Breast epithelium (tissue), 4 donors: ENCODE results near the gene CIDEB. TPM values are rescaled to one million over a fixed set of nuclear protein-coding genes. Genes with fewer than 3 reads are reported as not detected.

Source experiments
- DNase-seq, 2 donors: peaks; one replicate each; pipeline ENCODE4 v3.0.0-alpha.2; 2019; ENCODE audit warnings: low spot score in 2 of 2
- H3K27ac ChIP-seq, 2 donors: fragments of 200-600 bp; sonication (generic) in 1 of 2; one replicate each; pipeline ENCODE4 v1.5.1; 2016 to 2019; ENCODE audit warnings: mild to moderate bottlenecking in 1 of 2
- H3K27me3 ChIP-seq, 2 donors: fragments of 200-600 bp; sonication (generic) in 1 of 2; one replicate each; pipeline versions ENCODE4 v1.5.1 to v1.6.0; 2017 to 2019; ENCODE audit warnings: control low read depth in 1 of 2, mild to moderate bottlenecking in 1 of 2
- H3K36me3 ChIP-seq: fragments of 200-600 bp; one replicate; pipeline ENCODE4 v1.5.1; 2019
- H3K4me1 ChIP-seq, 2 donors: fragments of 200-600 bp; sonication (generic); one replicate each; pipeline ENCODE4 v1.5.1; 2016 to 2019; ENCODE audit warnings: control low read depth in 1 of 2
- H3K4me3 ChIP-seq, 3 donors: fragments of 200-600 bp; sonication (generic); 1 replicate in 2 of 3; 2 replicates in 1 of 3; pipeline ENCODE4 v1.5.1; 2016 to 2019; ENCODE audit warnings: mild to moderate bottlenecking in 3 of 3, moderate library complexity in 2 of 3
- H3K9me3 ChIP-seq, 2 donors: fragments of 200-600 bp; sonication (generic) in 1 of 2; one replicate each; pipeline ENCODE4 v1.5.1; 2016 to 2019; ENCODE audit warnings: control low read depth in 1 of 2
- CTCF ChIP-seq, 3 donors: fragments of 450-650 bp; IDR thresholded peaks; one replicate each; pipeline ENCODE4 v1.5.1; 2016 to 2017; ENCODE audit warnings: antibody characterized with exemption in 3 of 3, mild to moderate bottlenecking in 3 of 3, moderate library complexity in 3 of 3
- POLR2A ChIP-seq: fragments of 450-650 bp; IDR thresholded peaks from one replicate; pipeline ENCODE4 v1.6.1; 2016; ENCODE audit warnings: antibody characterized with exemption, mild to moderate bottlenecking, moderate library complexity
- POLR2AphosphoS5 ChIP-seq, 3 donors: sonication (generic); formaldehyde crosslinking; IDR thresholded peaks; one replicate each; pipeline ENCODE4 v1.6.1; 2017; ENCODE audit warnings: antibody characterized with exemption in 3 of 3
- intact Hi-C: fragments of 100-400 bp; cut with DNase I; formaldehyde crosslinking; loops from one replicate; pipeline ENCODE4 v1.15.1; 2023; ENCODE audit warnings: low total_unique reads
- total RNA-seq, 3 donors: library from RNA; depleted of rRNA; stranded (reverse); fragments of >200 nt; gene quantifications; one replicate each; pipeline ENCODE4 v1.1.0, GENCODE V29; 2016

Gene CIDEB
- total RNA-seq, 3 donors from 2014 or later = 8.0 to 14.4 (median 10.4) TPM

- no peak for DNase-seq
- Histone ChIP-seq H3K4me1 (no peaks in the 10 kb centered on the region), H3K27me3 (no peaks in the 10 kb centered on the region), H3K9me3 (no peaks in the 10 kb centered on the region), H3K27ac (no peak overlapping the region), H3K4me3 (no peak overlapping the region), H3K36me3 (no peaks in the 10 kb centered on the region)
- TF ChIP-seq POLR2A (no peak), CTCF (IDR thresholded peaks at IDR 0.05) (no peak), POLR2AphosphoS5 (IDR thresholded peaks at IDR 0.05) (no peak)
- intact Hi-C loops = no loop called here
Measured at GRCh38 chr14:24255438-24255837, 52.3 kb downstream of the CIDEB start.

Other genes starting within 250 kb of the CIDEB start
- not detected for gene CPNE6, start 236.4 kb downstream of the CIDEB start, total RNA-seq
- gene PCK2, start 213.7 kb downstream of the CIDEB start, total RNA-seq = 10 to 100 TPM; 20.5 to 51.5 (median 24.3) TPM
- gene DCAF11, start 193.2 kb downstream of the CIDEB start, total RNA-seq = 10 to 100 TPM; 78.6 to 81.6 (median 80.9) TPM
- gene NRL, start 193.0 kb downstream of the CIDEB start, total RNA-seq = 1 to 10 TPM; 2.1 to 5.6 (median 2.5) TPM
- gene FITM1, start 177.3 kb downstream of the CIDEB start, total RNA-seq = 1 to 10 TPM; 1.2 to 2.6 (median 1.6) TPM
- 100 to 1,000 TPM in 2 of 3 donors, 10 to 100 TPM in 1; 91.1 to 151 (median 135) TPM for gene PSME1, start 171.8 kb downstream of the CIDEB start, total RNA-seq
- 10 to 100 TPM; 13.4 to 19.0 (median 16.5) TPM for gene EMC9, start 166.4 kb downstream of the CIDEB start, total RNA-seq
- gene PSME2, start 161.4 kb downstream of the CIDEB start, total RNA-seq = 10 to 100 TPM; 22.1 to 69.2 (median 62.1) TPM
- 10 to 100 TPM; 29.1 to 43.8 (median 41.0) TPM for gene RNF31, start 160.5 kb downstream of the CIDEB start, total RNA-seq
- 10 to 100 TPM; 44.6 to 76.0 (median 54.7) TPM for gene IRF9, start 146.7 kb downstream of the CIDEB start, total RNA-seq
- gene REC8, start 135.9 kb downstream of the CIDEB start, total RNA-seq = 10 to 100 TPM in 1 of 3 donors, 1 to 10 TPM in 2; 2.9 to 10.2 (median 6.6) TPM
- 10 to 100 TPM; 17.0 to 41.6 (median 21.7) TPM for gene IPO4, start 119.2 kb downstream of the CIDEB start, total RNA-seq
- 10 to 100 TPM; 52.3 to 75.7 (median 71.1) TPM for gene TM9SF1, start 112.5 kb downstream of the CIDEB start, total RNA-seq
- 1 to 10 TPM in 1 of 3 donors, not detected in 2; 1.3 TPM for gene TSSK4, start 102.3 kb downstream of the CIDEB start, total RNA-seq
- gene CHMP4A, start 94.5 kb downstream of the CIDEB start, total RNA-seq = 10 to 100 TPM; 66.5 to 88.8 (median 85.0) TPM
- 10 to 100 TPM; 13.1 to 20.8 (median 17.1) TPM for gene MDP1, start 91.9 kb downstream of the CIDEB start, total RNA-seq
- gene NEDD8, start 75.6 kb downstream of the CIDEB start, total RNA-seq = 100 to 1,000 TPM; 118 to 165 (median 150) TPM
- gene GMPR2, start 75.0 kb downstream of the CIDEB start, total RNA-seq = 10 to 100 TPM; 59.3 to 74.6 (median 66.1) TPM
- gene TINF2, start 65.4 kb downstream of the CIDEB start, total RNA-seq = 10 to 100 TPM; 53.1 to 71.9 (median 55.5) TPM
- 10 to 100 TPM in 1 of 3 donors, 1 to 10 TPM in 1, under 1 TPM in 1; 0.32 to 18.7 (median 1.6) TPM for gene TGM1, start 44.8 kb downstream of the CIDEB start, total RNA-seq
- 10 to 100 TPM; 24.8 to 41.6 (median 34.4) TPM for gene RABGGTA, start 36.4 kb downstream of the CIDEB start, total RNA-seq
- 10 to 100 TPM; 21.9 to 45.7 (median 32.1) TPM for gene DHRS1, start 8.2 kb downstream of the CIDEB start, total RNA-seq
- 10 to 100 TPM; 18.4 to 21.0 (median 19.0) TPM for gene NOP9, start 8.1 kb downstream of the CIDEB start, total RNA-seq
- gene LTB4R2, start 2.2 kb upstream of the CIDEB start, total RNA-seq = 10 to 100 TPM in 1 of 3 donors, 1 to 10 TPM in 2; 8.5 to 11.1 (median 9.4) TPM
- gene LTB4R, start 3.5 kb upstream of the CIDEB start, total RNA-seq = 10 to 100 TPM in 2 of 3 donors, 1 to 10 TPM in 1; 5.7 to 18.4 (median 12.8) TPM
- 10 to 100 TPM; 13.8 to 60.6 (median 27.7) TPM for gene ADCY4, start 27.1 kb upstream of the CIDEB start, total RNA-seq
- gene RIPK3, start 32.0 kb upstream of the CIDEB start, total RNA-seq = 10 to 100 TPM; 10.7 to 13.4 (median 12.0) TPM
- gene NFATC4, start 60.2 kb upstream of the CIDEB start, total RNA-seq = 10 to 100 TPM; 28.6 to 67.2 (median 32.8) TPM
- gene NYNRIN, start 91.0 kb upstream of the CIDEB start, total RNA-seq = 1 to 10 TPM; 6.4 to 8.2 (median 7.7) TPM
- gene CBLN3, start 121.7 kb upstream of the CIDEB start, total RNA-seq = 1 to 10 TPM; 1.6 to 3.8 (median 2.3) TPM
- gene KHNYN, start 122.0 kb upstream of the CIDEB start, total RNA-seq = 10 to 100 TPM; 48.5 to 68.1 (median 63.9) TPM
- gene SDR39U1, start 134.8 kb upstream of the CIDEB start, total RNA-seq = 10 to 100 TPM; 42.1 to 63.4 (median 53.4) TPM
- gene CMA1, start 200.3 kb upstream of the CIDEB start, total RNA-seq = 1 to 10 TPM in 1 of 3 donors, under 1 TPM in 1, not detected in 1; 0.66 to 7.2 TPM